Stimulated activated CD8-positive, alpha-beta memory T cell treated with anti-CD3 and anti-CD28 coated beads, Interleukin-4, amount 100 ng/mL, for 1 hour (primary cell): ENCODE measurements around the gene CBL.

ENCODE experiments used
- DNase-seq, 2 donors: peaks; one replicate each; pipeline ENCODE4 v3.0.0-alpha.2; 2020; ENCODE audit warnings: low read depth in 2 of 2, low spot score in 1 of 2

CBL gene

DNA sequence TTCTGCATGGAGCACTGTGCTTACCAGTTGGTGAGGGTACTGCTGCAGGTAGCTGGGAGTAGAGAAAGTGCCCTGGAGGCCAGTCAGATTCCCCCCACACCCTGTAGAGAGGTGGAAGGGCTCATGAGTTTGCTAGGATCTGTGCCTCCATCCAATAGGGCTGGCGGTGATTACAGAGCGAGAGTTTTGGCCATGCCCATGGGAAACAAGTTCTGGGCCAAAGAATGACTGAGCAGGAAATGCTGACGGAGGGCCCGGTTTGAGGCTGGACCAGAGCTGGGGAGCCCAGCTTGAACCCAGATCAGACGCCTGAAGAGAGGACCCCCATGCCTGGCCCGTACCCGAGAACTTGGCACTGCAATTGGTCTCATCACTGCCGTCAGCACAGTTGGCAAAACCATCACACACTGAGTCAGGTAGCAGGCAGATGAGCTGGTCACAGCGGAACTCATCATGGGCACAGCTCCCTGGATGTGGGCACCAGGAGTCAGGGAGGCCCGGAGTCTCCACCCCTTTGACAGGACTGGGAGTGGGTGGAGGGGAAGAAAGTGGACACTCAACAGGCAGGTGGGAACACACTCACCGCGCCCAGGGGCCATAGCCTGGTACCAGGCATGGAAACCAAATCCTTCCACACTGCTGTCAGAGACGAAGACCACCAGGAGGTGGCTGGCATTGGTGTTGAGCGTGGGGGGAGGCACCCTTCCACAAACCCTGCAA, 138.3 kb downstream of the CBL start:
- no peak for DNase-seq

DNA sequence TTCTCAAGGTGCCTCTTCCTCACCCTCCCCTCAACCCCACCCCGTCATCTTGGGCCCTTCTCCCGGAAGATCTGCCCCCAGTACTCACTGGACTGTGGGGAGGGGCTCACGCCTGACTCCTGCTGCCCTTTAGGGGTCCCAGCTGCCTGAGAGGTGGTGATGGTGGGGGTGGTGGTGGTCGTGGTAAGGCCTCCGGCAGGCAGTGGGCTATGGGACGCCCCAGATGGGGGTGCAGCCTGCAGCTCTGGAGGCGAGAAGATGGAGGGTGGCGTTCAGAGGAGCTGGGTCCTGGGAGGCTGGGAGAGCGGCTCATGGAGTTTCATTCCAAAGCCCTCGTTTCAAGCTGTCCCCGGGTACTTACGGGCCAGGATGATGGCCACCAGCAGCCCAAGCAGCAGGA, 139.5 kb downstream of the CBL start:
- DNase-seq = no peak

DNA sequence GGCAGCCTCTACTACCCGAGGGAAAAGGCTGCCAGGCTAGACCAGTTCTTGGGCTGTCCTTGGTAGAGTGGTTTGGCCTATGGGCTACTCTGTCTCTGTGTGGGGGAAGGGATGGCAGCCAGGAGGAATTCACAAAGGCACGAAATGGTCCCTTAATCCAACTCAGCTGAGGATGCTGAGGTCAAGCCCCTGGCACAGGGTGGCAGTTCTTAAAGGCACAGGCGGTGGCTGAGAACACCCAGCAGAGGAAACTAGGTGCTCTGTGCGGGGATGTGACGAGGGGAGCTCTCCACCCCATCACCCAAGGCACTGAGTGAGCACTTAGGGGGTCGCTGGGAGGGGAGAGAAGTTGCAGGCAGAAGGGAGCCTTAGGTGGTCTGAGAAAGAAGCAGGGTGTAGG, 140.5 kb downstream of the CBL start, which contains the start of gene MFRP:
Gene MFRP (minus strand): TSS at position 101 of the 400 bp plus-strand sequence. CDS start 192 bp downstream, outside the sequence.
- DNase-seq = no peak

DNA sequence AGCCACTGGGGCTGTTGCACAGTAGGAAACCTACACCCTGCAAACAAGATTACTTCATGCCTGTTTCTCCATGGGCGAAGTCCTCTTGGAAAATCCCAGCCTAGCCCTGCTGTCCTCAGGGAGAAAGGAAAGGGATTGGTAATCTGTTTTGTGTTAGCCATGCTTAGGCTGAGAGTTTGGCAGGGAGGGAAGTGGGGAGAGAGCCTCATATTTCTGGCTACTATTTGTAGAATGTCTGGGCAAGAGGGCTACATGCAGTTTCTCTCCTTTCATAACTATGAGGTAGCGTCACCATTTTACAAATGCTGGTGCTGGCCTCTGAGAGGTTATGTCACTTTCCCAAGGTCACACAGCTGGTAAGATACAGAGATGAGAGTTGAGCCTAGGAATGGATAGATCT, 141.1 kb downstream of the CBL start:
- no peak for DNase-seq

DNA sequence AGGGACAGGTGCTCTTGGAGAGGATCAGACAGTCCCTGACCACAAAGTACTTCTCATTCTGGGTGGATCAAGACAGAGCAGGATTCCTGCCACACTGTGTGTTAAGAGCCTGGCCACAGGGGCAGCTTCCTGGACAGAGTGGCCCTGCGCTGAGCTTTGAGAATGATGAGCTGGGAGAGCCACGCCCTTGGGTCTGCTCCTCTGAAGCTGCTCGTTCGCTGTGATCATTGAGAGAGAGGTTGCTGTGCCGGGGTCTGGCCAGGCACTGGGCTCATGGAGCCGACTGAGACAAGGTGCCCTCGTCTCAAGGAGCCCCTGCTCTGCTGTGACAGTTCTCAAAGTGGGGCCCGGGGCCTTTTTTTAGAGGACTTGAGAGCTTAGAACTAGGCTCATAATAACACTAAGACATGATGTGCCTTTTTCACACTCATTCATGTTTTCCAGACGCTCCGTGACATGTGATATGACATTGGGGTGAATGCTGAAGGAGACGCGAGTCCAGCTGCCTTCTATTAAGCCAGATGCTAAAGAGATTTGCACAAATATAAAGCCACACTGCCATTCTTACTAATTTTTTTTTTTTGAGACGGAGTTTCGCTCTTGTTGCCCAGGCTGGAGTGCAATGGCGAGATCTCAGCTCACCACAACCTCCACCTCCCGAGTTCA, 141.9 kb downstream of the CBL start:
- no peak for DNase-seq

DNA sequence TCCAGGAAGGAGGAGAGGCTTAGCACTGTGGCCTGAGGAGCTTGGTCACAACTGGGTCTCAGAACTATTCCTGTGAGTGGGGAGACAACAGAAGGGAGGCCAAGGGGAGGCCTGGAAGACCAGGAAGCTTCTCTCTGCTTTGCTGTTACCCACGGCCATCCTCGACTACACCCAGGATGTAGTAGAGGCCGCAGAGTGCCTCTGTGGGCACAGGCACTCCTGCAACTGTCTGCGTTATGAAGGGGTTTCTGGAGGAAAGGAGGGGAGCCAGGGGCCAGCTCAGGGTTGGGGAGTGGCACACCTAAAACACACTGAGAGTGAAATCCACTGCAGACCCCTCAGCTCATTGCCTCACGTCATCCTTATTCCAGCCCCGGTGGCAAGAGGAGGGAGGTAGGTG, 144.2 kb downstream of the CBL start:
- no peak for DNase-seq

DNA sequence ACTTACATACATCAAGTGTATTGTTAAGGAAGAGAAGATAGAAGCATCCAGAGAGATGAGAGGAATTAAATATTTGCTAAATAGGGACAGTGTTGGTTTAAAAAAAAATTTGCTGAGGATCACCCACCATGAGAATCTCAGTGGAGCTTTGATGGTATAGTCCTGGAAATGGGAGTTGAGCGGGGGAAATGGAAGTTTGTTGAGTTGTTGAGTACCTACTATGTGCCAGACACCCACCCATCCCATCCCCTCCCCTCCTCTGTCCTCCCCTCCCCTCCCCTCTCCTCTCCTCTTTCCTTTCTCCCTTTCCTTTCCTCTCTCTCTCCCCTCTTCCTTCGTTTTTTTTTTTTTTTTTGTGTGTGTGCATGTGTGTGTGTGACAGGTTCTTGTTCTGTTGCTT, 145.1 kb downstream of the CBL start:
- no peak for DNase-seq

DNA sequence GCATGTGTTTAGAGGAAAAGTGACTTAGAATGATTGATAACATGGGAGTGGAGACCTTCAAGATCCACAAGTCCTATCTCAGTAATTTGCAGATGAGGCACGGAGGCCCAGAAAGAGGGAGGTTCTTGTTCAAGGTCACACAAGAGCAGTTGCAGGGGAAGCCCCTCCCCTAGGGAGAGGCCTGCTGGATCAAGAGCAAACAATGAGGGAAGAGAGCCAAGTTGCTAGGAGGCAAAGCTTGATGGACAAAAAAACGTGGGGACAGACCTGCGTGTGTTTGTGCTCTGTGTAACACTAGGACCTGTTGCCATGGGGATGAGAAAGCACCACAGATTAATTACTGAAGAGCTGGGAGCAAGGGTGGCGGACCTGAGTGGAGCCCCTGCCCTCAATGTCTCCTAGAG, 146.7 kb downstream of the CBL start:
- DNase-seq = no peak

DNA sequence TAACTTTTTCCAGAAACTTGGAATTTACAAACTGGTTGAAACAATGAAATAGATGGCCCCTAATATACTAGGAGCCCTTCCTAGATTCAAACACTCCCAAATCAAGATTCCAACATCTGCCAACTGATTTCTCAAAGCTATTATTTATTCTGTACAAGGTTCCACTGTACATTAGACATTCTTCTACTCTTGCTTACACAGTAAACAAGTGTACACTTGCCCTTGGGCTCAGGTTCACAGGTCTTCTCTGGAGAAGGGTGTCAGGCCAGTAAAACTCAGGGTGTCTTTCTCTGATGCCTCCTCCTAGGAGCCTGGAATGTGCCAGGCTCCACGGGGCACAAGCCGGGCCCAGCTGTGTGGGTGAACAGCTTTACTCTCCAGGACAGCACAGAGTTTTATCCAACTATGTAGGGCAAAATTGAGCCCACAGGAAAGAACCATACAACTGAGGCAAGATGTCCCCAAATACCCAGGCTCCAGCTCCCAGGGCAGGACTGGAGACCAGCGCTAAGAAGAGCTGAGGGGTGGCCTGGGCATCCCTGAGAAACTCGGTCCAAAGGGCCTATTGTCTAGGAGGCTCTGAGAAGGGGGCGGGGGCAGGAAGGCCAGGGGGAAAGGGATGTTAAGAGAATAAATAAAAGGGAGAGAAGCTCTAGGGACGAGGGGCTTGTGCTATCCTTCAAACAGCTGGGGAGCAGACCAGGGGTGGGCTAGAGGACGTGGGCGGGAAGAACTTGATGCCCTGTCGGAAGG, 149.1 kb downstream of the CBL start:
- no peak for DNase-seq

DNA sequence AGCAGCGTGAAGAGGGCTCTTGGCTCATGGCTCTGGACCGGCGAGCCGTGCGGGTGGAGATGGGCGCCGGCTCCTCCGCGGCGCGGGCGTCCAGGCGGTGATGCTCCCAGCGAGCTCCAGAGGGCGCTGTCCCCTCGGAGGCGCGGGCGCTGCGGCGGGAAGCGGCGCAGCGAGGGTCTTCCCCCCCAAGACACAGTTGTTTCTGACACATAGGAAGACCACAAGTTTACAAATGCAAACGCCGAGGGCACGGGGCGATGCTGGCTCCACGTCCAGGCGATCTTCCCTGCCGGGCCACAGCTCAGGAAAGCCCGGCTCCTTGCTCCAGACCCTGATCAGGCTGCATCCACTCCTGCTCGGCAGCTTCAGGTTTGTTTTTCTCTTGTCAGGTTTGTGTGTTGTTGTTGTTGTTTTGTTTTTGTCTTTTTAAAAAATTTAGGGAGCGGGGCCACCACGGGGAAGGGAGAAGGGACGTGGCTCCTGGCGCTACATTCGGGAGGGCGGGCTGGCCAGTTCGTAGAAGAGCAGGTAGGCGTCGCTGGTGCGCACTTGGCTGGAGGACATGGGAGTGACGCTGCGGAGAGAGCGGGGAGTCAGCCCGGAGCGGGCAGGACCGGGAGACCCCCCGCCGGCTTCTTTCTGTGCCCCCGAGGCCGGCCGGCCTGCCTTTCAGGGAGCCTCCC, 150.4 kb downstream of the CBL start:
- DNase-seq = peak; percentile 34 to 44

DNA sequence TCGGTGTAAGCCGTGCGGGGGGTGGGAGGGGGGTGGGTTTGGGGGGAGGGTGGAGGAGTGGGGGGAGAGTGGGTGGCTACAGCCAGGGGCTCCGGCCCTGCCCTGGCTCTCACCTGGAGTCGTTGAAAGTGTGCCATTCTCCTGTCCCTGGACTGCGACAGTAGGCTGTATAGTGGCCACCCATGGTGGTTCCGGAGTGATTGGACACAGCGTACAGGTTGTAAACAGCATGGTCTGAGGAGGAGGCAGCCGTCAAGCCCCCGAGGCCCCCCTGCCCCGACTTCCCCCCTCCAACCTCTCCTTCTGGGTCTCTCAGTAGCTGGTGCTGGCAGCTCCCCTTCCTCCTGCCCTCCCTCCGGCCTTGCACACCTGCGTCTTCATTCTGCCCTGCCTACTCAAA, 150.9 kb downstream of the CBL start:
- no peak for DNase-seq
